K562 (cell line): ENCODE data around the gene CCDC106. TPM values are rescaled to one million over a fixed set of nuclear protein-coding genes. Genes with fewer than 3 reads are reported as not detected.

ENCODE experiments used
- ATAC-seq: fragments of 200-7000 bp; cut with Tn5 transposase; 3 replicates; pipeline ENCODE4 v1.9.1; 2020; ENCODE audit warnings: moderate library complexity
- BruUV-seq: library from RNA; stranded (reverse); fragments of 400-500 nt; replicated peaks from 2 replicates; lab custom pipeline; 2021; lab: Mats Ljungman, UMichigan
- CTCF ChIA-PET: fragments of 300-600 bp; formaldehyde crosslinking; extraction: SDS; loops from one replicate; lab custom pipeline; 2021; ENCODE audit warnings: low intra/inter-chr PET ratio; lab: Yijun Ruan, JAX
- POLR2A ChIA-PET: fragments of 300-600, 350-650 bp; sonication (Branson Sonifier 250); formaldehyde crosslinking; extraction: SDS; loops from one replicate; lab custom pipeline; 2021; ENCODE audit warnings: antibody characterized with exemption, inconsistent platforms; lab: Yijun Ruan, JAX
- DNase-seq, 4 experiments: peaks; one replicate each; pipeline versions ENCODE4 v3.0.0 to v3.0.0-alpha.2; 2011 to 2018; ENCODE audit warnings: low spot score in 3 of 4, mixed read lengths in 3 of 4; ENCODE audit errors: extremely low read depth in 1 of 4
- FAIRE-seq: peaks from 2 replicates; lab custom pipeline; 2011; peaks lifted over from hg19 to GRCh38; lab: Jason Lieb, UNC
- H2AFZ ChIP-seq: 2 replicates; pipeline ENCODE4 v1.6.0; 2011; ENCODE audit warnings: low read depth, low read length, control low read depth, inconsistent platforms
- H3K27ac ChIP-seq: fragments of 200-600 bp; 3 replicates; pipeline ENCODE4 v1.8.0; 2011; ENCODE audit warnings: low read depth, mild to moderate bottlenecking, control low read depth, inconsistent platforms, low read length, moderate library complexity, mixed read lengths; ENCODE audit errors: extremely low read depth
- H3K27me3 ChIP-seq, 2 experiments: fragments of 300-600 bp in 1 of 2; 2 replicates in 1 of 2; 3 replicates in 1 of 2; pipeline versions ENCODE4 v1.6.0 to v1.8.0; 2011; ENCODE audit warnings: inconsistent platforms in 2 of 2, low read length in 2 of 2, mild to moderate bottlenecking in 1 of 2, mixed read lengths in 1 of 2, moderate library complexity in 1 of 2; ENCODE audit not compliant: control insufficient read depth in 2 of 2, insufficient read depth in 2 of 2
- H3K36me3 ChIP-seq: fragments of 300-600 bp; 3 replicates; pipeline ENCODE4 v1.8.0; 2011; ENCODE audit warnings: mild to moderate bottlenecking, low read length, inconsistent platforms; ENCODE audit not compliant: control insufficient read depth, insufficient read depth
- H3K4me1 ChIP-seq, 2 experiments: fragments of 200-600 bp in 1 of 2; replicated peaks in 1 of 2; 2 replicates in 1 of 2; 3 replicates in 1 of 2; pipeline versions ENCODE4 v1.5.1 to v1.8.0; 2011; ENCODE audit warnings: inconsistent platforms in 2 of 2, low read length in 2 of 2, mild to moderate bottlenecking in 1 of 2, mixed read lengths in 1 of 2, moderate library complexity in 1 of 2; ENCODE audit not compliant: control insufficient read depth in 2 of 2, insufficient read depth in 2 of 2
- H3K4me2 ChIP-seq: 2 replicates; pipeline ENCODE4 v1.6.1; 2011; ENCODE audit warnings: low read length, control low read depth, inconsistent platforms, mixed read lengths; ENCODE audit not compliant: insufficient read depth
- H3K4me3 ChIP-seq: fragments of 200-600 bp; sonication (generic), shearing (Covaris generic); 2 replicates; pipeline ENCODE4 v1.5.1; 2016; ENCODE audit warnings: control low read depth, inconsistent platforms
- H3K79me2 ChIP-seq: fragments of 200-600 bp; 3 replicates; pipeline ENCODE4 v1.8.0; 2011; ENCODE audit warnings: low read length, inconsistent platforms; ENCODE audit not compliant: control insufficient read depth, insufficient read depth
- H3K9ac ChIP-seq, 2 experiments: 2 replicates each; pipeline versions ENCODE4 v1.6.0 to v1.6.1; 2011; ENCODE audit warnings: low read depth in 2 of 2, low read length in 2 of 2, control low read depth in 1 of 2, inconsistent platforms in 1 of 2, mild to moderate bottlenecking in 1 of 2, mixed read lengths in 1 of 2; ENCODE audit not compliant: insufficient read depth in 1 of 2
- H3K9me1 ChIP-seq: one replicate; pipeline ENCODE4 v1.6.0; 2011; ENCODE audit warnings: inconsistent platforms, mild to moderate bottlenecking, low read length, moderate library complexity; ENCODE audit not compliant: control insufficient read depth, insufficient read depth
- H3K9me3 ChIP-seq: replicated peaks from 2 replicates; pipeline ENCODE4 v1.5.1; 2011; ENCODE audit warnings: low read depth, low read length, inconsistent platforms; ENCODE audit not compliant: control insufficient read depth, insufficient read depth
- H4K20me1 ChIP-seq: replicated peaks from 2 replicates; pipeline ENCODE4 v1.6.1; 2011; ENCODE audit warnings: low read length, inconsistent platforms, mixed read lengths; ENCODE audit not compliant: control insufficient read depth, insufficient read depth
- GABPB1 ChIP-seq: sonication (generic); formaldehyde crosslinking; IDR thresholded peaks from 2 replicates; pipeline ENCODE4 v1.8.0; 2022; ENCODE audit warnings: mild to moderate bottlenecking, missing genetic modification reagents
- RCOR1 ChIP-seq, 2 experiments: IDR thresholded peaks; 2 replicates each; pipeline ENCODE4 v1.6.1; 2012; ENCODE audit warnings: low read depth in 2 of 2, low read length in 2 of 2, borderline replicate concordance in 1 of 2, improper control_type of control experiment in 1 of 2
- TBP ChIP-seq: optimal IDR thresholded peaks from 2 replicates; pipeline ENCODE3; 2011; ENCODE audit warnings: low read depth, low read length, improper control_type of control experiment
- ZNF41 ChIP-seq: fragments of 250-450 bp; sonication (Bioruptor Pico); conservative IDR thresholded peaks from 2 replicates; pipeline ENCODE4 v1.4.0; 2020; ENCODE audit warnings: mild to moderate bottlenecking
- WGBS: fragments of 100-300 bp; shearing (Covaris generic); methylation state at CpG from one replicate; pipeline ENCODE4 v1.1.6; 2016; ENCODE audit warnings: low coverage, mixed read lengths; ENCODE audit not compliant: insufficient coverage; ENCODE audit errors: missing lambda C conversion rate; 5-methylcytosine and 5-hydroxymethylcytosine counted together
- in situ Hi-C: fragments of 300-500 bp; cut with MboI; formaldehyde crosslinking; loops from 4 replicates; pipeline ENCODE4 v1.15.0; 2018; ENCODE audit warnings: inconsistent platforms, mixed read lengths
- intact Hi-C: fragments of 100-400 bp; cut with micrococcal nuclease; formaldehyde crosslinking; loops from 2 replicates; pipeline ENCODE4 v1.14.2; 2022
- polyA plus RNA-seq, 8 experiments: library from polyadenylated mRNA; depleted of rRNA in 4 of 8; stranded (reverse) in 5 of 8; unstranded in 3 of 8; fragments of >200 nt; fragmentation: Nextera tagmentation in 2 of 8; fragmentation: Illumina TruSeq in 1 of 8; extraction: Ambion mirVana in 2 of 8; extraction: Trizol in 1 of 8; gene quantifications; 2 replicates each; pipeline versions ENCODE4 v1.2.1 to v1.2.3, GENCODE V29; 2011 to 2014; ENCODE audit warnings: inconsistent platforms in 1 of 8, missing spikeins in 1 of 8
- total RNA-seq, 7 experiments: library from RNA; depleted of rRNA in 6 of 7; stranded (reverse); fragments of >200 nt in 6 of 7; fragmentation: Illumina TruSeq in 2 of 7; extraction: Trizol in 2 of 7; gene quantifications; 2 replicates each; pipeline versions ENCODE4 v1.2.1 to v1.2.3, GENCODE V29; 2011 to 2021; ENCODE audit warnings: low replicate concordance in 1 of 7

CCDC106 gene
- total and polyA plus RNA-seq, 9 of the 15 experiments (the other 6 are each of a cell fraction or from before 2014, with no cell fraction given) = 0.10 to 27.5 (median 15.0) TPM; not detected in 1

GRCh38 chr19:55692681-55693081 lies 44.7 kb downstream of the CCDC106 start (continued):
- no peak for TF ChIP-seq GABPB1
- no peak for TF ChIP-seq ZNF41 (CRISPR knock-in tag)
- TF ChIP-seq, all 486 proteins: peak for 0

GRCh38 chr19:55693336-55693974 lies 45.4 kb downstream of the CCDC106 start:
- no peak for TF ChIP-seq RCOR1 (IDR thresholded peaks at IDR 0.05; ENCODE audit: borderline replicate concordance in 1 of 2, low read depth in 2 of 2, low read length in 2 of 2)
- TF ChIP-seq TBP = no peak
- in situ Hi-C loops = no loop called here
- H4K20me1 ChIP-seq = peaks cover 6% of the 10 kb centered on the region
- no peak overlapping the region for H3K9ac ChIP-seq
- peaks cover 0 to 33% of the 10 kb centered on the region in 2 experiments; a peak in 3 of 5 replicates for H3K4me1 ChIP-seq
- H2AFZ ChIP-seq = no peak overlapping the region
- intact Hi-C loops = no loop called here
- no peaks in the 10 kb centered on the region for H3K9me3 ChIP-seq
- 98% methylated on average over 15 of the region's 20 CpGs for WGBS
- FAIRE-seq = no peak
- no peak overlapping the region for H3K27ac ChIP-seq
- no peaks in the 10 kb centered on the region for H3K79me2 ChIP-seq
- peaks cover 92% of the 10 kb centered on the region; the same call in 2 of the 3 replicates for H3K36me3 ChIP-seq
- no peak for ATAC-seq
- no peaks in the 10 kb centered on the region for H3K27me3 ChIP-seq
- H3K9me1 ChIP-seq = no peaks in the 10 kb centered on the region
- CTCF ChIA-PET = no interaction called here
- no peak overlapping the region for H3K4me3 ChIP-seq
- no TSS peak for BruUV-seq
- POLR2A ChIA-PET = interaction anchor here (0.7 to 1.7 kb wide), 2 partner anchors 12 to 18 kb away, joined by 3 to 5 read pairs; no protein-coding TSS in a partner anchor
- no peak overlapping the region for H3K4me2 ChIP-seq
- DNase-seq = no peak
